Panc1 (cell line): ENCODE results near the gene DHX57. TPM values are rescaled to one million over a fixed set of nuclear protein-coding genes. Genes with fewer than 3 reads are reported as not detected.
A peak's percentile ranks its signal among the peaks of the same experiment; 100 is the strongest.

Source experiments
- ATAC-seq: fragments of 200-7000 bp; cut with Tn5 transposase; 2 replicates; pipeline ENCODE4 v1.9.1; 2020; ENCODE audit warnings: mild to moderate bottlenecking, moderate library complexity
- BruUV-seq: library from RNA; stranded (reverse); fragments of 400-500 nt; replicated peaks from 2 replicates; lab custom pipeline; 2021; lab: Mats Ljungman, UMichigan
- CTCF ChIA-PET: fragments of 300-600 bp; sonication (Branson Sonifier 250); formaldehyde crosslinking; loops from one replicate; lab custom pipeline; 2022; ENCODE audit warnings: antibody characterized with exemption; lab: Charles Lee
- POLR2A ChIA-PET: fragments of 300-600 bp; sonication (Branson Sonifier 250); formaldehyde crosslinking; loops from one replicate; lab custom pipeline; 2022; ENCODE audit warnings: antibody characterized with exemption; lab: Charles Lee
- DNase-seq: peaks from one replicate; pipeline ENCODE4 v3.0.0-alpha.2; 2010; ENCODE audit warnings: low read depth, low spot score
- H3K27ac ChIP-seq: 2 replicates; pipeline ENCODE4 v1.5.1; 2011; ENCODE audit warnings: mild to moderate bottlenecking, low read length, inconsistent platforms
- H3K27me3 ChIP-seq: fragments of 200-500 bp; sonication (Bioruptor generic); 2 replicates; pipeline ENCODE4 v1.6.0; 2014; ENCODE audit warnings: low read length, inconsistent platforms; ENCODE audit not compliant: control insufficient read depth, insufficient read depth
- H3K36me3 ChIP-seq: fragments of 200-500 bp; sonication (Bioruptor generic); 2 replicates; pipeline ENCODE4 v1.5.1; 2014; ENCODE audit warnings: inconsistent platforms, mild to moderate bottlenecking, low read length, moderate library complexity; ENCODE audit not compliant: control insufficient read depth, insufficient read depth
- H3K4me1 ChIP-seq: 2 replicates; pipeline ENCODE4 v1.5.1; 2011; ENCODE audit warnings: inconsistent platforms, mild to moderate bottlenecking, low read length, moderate library complexity; ENCODE audit not compliant: control insufficient read depth, insufficient read depth
- H3K4me3 ChIP-seq, 2 experiments: 2 replicates each; pipeline ENCODE4 v1.5.1; 2011 to 2012; ENCODE audit warnings: low read depth in 2 of 2, low read length in 2 of 2, mild to moderate bottlenecking in 2 of 2, inconsistent platforms in 1 of 2, moderate library complexity in 1 of 2
- H3K9me3 ChIP-seq: fragments of 200-500 bp; sonication (Bioruptor generic); 2 replicates; pipeline ENCODE4 v1.5.1; 2014; ENCODE audit warnings: low read depth, mild to moderate bottlenecking, inconsistent platforms, low read length, moderate library complexity; ENCODE audit not compliant: control insufficient read depth, insufficient read depth
- CTCF ChIP-seq: fragments of 450-650 bp; IDR thresholded peaks from 2 replicates; pipeline ENCODE4 v1.5.1; 2017; ENCODE audit warnings: mild to moderate bottlenecking
- POLR2AphosphoS5 ChIP-seq: IDR thresholded peaks from 2 replicates; pipeline ENCODE4 v1.6.1; 2012; ENCODE audit warnings: mild to moderate bottlenecking, low read depth, low read length, moderate library complexity
- REST ChIP-seq, 2 experiments: IDR thresholded peaks; 2 replicates each; pipeline ENCODE4 v1.6.1; 2011 to 2012; ENCODE audit warnings: low read depth in 2 of 2, control low read depth in 1 of 2, low read length in 1 of 2, mild to moderate bottlenecking in 1 of 2, moderate library complexity in 1 of 2; ENCODE audit not compliant: insufficient read depth in 1 of 2
- SIN3A ChIP-seq: IDR thresholded peaks from 2 replicates; pipeline ENCODE4 v1.6.1; 2012; ENCODE audit warnings: low read depth, mild to moderate bottlenecking, low read length, moderate library complexity, borderline replicate concordance; ENCODE audit not compliant: insufficient read depth
- TCF7L2 ChIP-seq: IDR thresholded peaks from 2 replicates; pipeline ENCODE4 v1.6.1; 2011; ENCODE audit warnings: mild to moderate bottlenecking, low read depth, low read length, inconsistent platforms
- in situ Hi-C: cut with HindIII; loops from 2 replicates; pipeline ENCODE4 v1.10.0; 2016; ENCODE audit warnings: low sequenced_read_pairs, low pct_unique_long_range_greater_than_20kb
- intact Hi-C: fragments of 100-400 bp; cut with micrococcal nuclease; formaldehyde crosslinking; loops from one replicate; pipeline ENCODE4 v1.10.0; 2022; ENCODE audit not compliant: unreplicated experiment
- total RNA-seq: library from RNA; stranded (reverse); gene quantifications from one replicate; pipeline ENCODE4 v1.2.1, GENCODE V29; 2021; ENCODE audit not compliant: unreplicated experiment

Gene DHX57
- total RNA-seq, 1 experiment from 2014 or later: 20.6 TPM

- peak overlapping the region; percentile 93 for H3K27ac ChIP-seq
- no peaks in the 10 kb centered on the region for H3K9me3 ChIP-seq
- ChIA-PET POLR2A (interaction anchor here (0.5 kb wide), 1 partner anchor 178 kb away, joined by 6 read pairs; no protein-coding TSS in a partner anchor), CTCF (no interaction called here)
- H3K4me3 ChIP-seq: peak overlapping the region; percentile 75 to 97
- in situ Hi-C loops: no loop called here
- H3K27me3 ChIP-seq: no peaks in the 10 kb centered on the region
- TF ChIP-seq SIN3A (no peak), TCF7L2 (no peak), POLR2AphosphoS5 (no peak), CTCF (no peak), REST (IDR thresholded peaks at IDR 0.05; ENCODE audit: insufficient read depth in 1 of 2, low read depth in 2 of 2, low read length in 1 of 2) (no peak)
- ATAC-seq (no peak), DNase-seq (no peak)
- peaks cover 3% of the 10 kb centered on the region; the same call in 1 of the 2 replicates for H3K4me1 ChIP-seq
- no peaks in the 10 kb centered on the region; the same call in 1 of the 2 replicates for H3K36me3 ChIP-seq
- intact Hi-C loops: no loop called here
- BruUV-seq: no TSS peak
Observed at GRCh38 chr2:38778687-38779082, 97.0 kb downstream of the DHX57 start.

- TF ChIP-seq REST (IDR thresholded peaks at IDR 0.05; ENCODE audit: insufficient read depth in 1 of 2, low read depth in 2 of 2, low read length in 1 of 2): no peak
- TF ChIP-seq CTCF: no peak
- no peak for TF ChIP-seq POLR2AphosphoS5
- no peak for TF ChIP-seq TCF7L2
- no peak for TF ChIP-seq SIN3A
- H3K27ac ChIP-seq: no peak overlapping the region
- in situ Hi-C loops (no loop called here), intact Hi-C loops (no loop called here)
- ATAC-seq (no peak), DNase-seq (no peak)
- BruUV-seq: no TSS peak
- H3K27me3 ChIP-seq: no peaks in the 10 kb centered on the region
- ChIA-PET CTCF (no interaction called here), POLR2A (interaction anchor here (0.7 to 2.1 kb wide), 2 partner anchors 25 to 137 kb away, joined by 3 to 7 read pairs; partner anchors contain the start of gene SRSF7)
- peaks cover 3% of the 10 kb centered on the region; the same call in 1 of the 2 replicates for H3K4me1 ChIP-seq
- H3K4me3 ChIP-seq: no peak overlapping the region
- H3K36me3 ChIP-seq: no peaks in the 10 kb centered on the region; the same call in 1 of the 2 replicates
- no peaks in the 10 kb centered on the region for H3K9me3 ChIP-seq
Observed at GRCh38 chr2:38776531-38776930, 99.2 kb downstream of the DHX57 start.
